ENCODE results near the gene POC1B. TPM values are rescaled to one million over a fixed set of nuclear protein-coding genes. Genes with fewer than 3 reads are reported as not detected.

POC1B gene
- total RNA-seq, 1 donor from 2014 or later, result 22.6 TPM

GRCh38 chr12:89383235-89384049 lies 142.4 kb downstream of the POC1B start:
- Mint-ChIP-seq H3K36me3 (ENCODE audit: low read depth) (no peaks in the 10 kb centered on the region), H3K9me3 (no peaks in the 10 kb centered on the region), H3K4me3 (no peak overlapping the region), H3K27ac (no peak overlapping the region), H3K27me3 (no peaks in the 10 kb centered on the region), H3K4me1 (peaks cover 16% of the 10 kb centered on the region)
- intact Hi-C loops (cut with micrococcal nuclease), result no loop called here
- DNase-seq, result no peak

DNA sequence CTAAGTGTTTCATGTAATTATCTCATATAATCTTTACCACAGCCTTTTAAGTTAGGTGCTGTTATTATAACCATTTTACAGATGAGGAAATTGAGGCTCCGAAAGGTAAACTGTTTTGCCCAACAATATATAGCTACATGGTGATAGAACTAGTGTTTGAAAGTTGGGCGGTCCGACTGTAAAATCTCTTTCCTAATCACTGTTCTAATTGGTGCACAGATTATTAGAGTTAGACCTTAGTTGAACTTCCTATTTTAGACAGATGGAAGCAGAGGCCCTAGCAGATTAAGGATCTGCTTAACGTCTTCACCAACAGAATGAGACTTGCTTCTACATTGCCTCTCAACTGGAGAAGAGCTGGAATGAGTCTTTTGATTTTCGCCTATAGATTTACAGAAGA lies 143.5 kb downstream of the POC1B start:
- intact Hi-C loops (cut with micrococcal nuclease), result no loop called here

DNA sequence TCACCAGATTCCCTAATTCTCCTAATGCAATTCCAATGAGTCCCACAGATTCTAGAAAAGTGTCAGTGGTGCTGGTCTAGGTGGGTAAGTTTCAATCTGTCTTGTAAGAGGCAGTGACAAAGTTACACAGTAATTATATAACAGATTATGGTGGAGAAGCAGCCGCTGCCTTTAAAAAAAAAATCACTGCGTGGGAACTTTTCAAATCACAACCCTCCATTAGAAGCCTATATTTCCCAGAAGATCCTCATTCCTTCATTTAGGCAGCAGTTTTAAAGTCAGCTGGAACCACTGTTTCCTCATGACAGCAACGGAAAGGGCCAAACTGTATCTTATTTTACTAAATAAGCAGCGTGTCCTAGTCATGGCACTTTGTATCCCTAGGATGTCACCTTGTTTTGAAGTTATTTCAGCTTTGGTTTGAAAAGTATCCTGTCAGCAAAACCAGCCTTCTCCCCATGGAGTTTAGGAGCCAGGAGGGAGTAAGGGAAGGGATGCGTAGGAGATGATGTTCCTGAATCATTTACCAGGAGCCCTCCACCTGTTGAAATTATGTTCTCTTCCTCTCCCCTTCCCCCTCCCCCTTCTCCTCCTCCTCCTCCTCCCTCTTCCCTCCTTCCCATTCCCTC lies 145.9 kb downstream of the POC1B start:
- Mint-ChIP-seq H3K27me3 (no peaks in the 10 kb centered on the region), H3K27ac (no peak overlapping the region), H3K9me3 (peaks cover 6% of the 10 kb centered on the region), H3K4me3 (no peak overlapping the region), H3K36me3 (ENCODE audit: low read depth) (peaks cover 4% of the 10 kb centered on the region), H3K4me1 (peaks cover 31% of the 10 kb centered on the region)
- intact Hi-C loops (cut with micrococcal nuclease), result no loop called here
- no peak for DNase-seq

More for the DNA sequence above, 143.5 kb downstream of the POC1B start:
- Mint-ChIP-seq H3K27me3 (no peaks in the 10 kb centered on the region), H3K36me3 (ENCODE audit: low read depth) (peaks cover 4% of the 10 kb centered on the region), H3K27ac (no peak overlapping the region), H3K4me1 (peaks cover 16% of the 10 kb centered on the region), H3K9me3 (no peaks in the 10 kb centered on the region), H3K4me3 (no peak overlapping the region)
- DNase-seq, result no peak

DNA sequence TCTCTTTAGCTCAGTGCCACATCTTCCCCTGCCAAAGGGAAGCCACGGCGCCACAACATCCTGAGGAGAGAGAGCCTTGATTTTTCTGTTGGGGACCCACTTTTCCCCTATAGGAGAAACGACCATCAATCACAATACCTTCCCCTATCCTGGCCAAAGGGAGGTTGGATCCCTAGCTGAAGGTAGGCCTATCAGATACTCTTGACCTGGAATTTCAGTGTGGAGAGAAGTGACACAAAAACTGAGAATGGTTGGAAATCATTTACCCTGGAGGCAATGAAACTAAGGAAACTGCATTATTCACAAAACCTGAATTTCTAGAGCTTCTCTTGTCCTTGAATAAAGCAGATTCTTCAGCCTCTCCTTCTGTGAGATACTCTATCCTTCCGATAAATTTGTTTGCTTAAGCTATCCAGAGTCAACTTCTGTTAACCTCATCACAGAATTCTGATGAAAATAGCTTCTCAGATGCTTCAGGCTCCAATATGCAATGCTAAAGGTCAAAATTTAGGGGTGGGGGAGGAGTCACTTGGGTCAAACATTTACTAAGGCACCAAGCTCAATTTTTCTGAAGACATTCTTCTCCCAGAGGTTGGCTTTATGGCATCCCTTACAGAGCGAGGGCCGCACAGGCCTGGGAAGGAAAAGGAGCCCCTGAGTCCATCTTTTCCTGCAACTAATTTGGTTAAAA lies 146.6 kb downstream of the POC1B start:
- peaks cover 6% of the 10 kb centered on the region for H3K9me3 Mint-ChIP-seq
- H3K4me1 Mint-ChIP-seq, result peaks cover 27% of the 10 kb centered on the region
- H3K36me3 Mint-ChIP-seq (ENCODE audit: low read depth), result peaks cover 4% of the 10 kb centered on the region
- no peaks in the 10 kb centered on the region for H3K27me3 Mint-ChIP-seq
- H3K27ac Mint-ChIP-seq, result no peak overlapping the region
- DNase-seq, result no peak
- intact Hi-C loops (cut with micrococcal nuclease), result no loop called here
- H3K4me3 Mint-ChIP-seq, result no peak overlapping the region

- H3K9me3 Mint-ChIP-seq, result peaks cover 6% of the 10 kb centered on the region
- intact Hi-C loops (cut with micrococcal nuclease), result loop anchor here (1.0 kb wide), 1 partner anchor 23 kb away; no protein-coding TSS in a partner anchor
- H3K27me3 Mint-ChIP-seq, result no peaks in the 10 kb centered on the region
- no peak for DNase-seq
- no peak overlapping the region for H3K4me3 Mint-ChIP-seq
- H3K36me3 Mint-ChIP-seq (ENCODE audit: low read depth), result peaks cover 4% of the 10 kb centered on the region
- peaks cover 26% of the 10 kb centered on the region for H3K4me1 Mint-ChIP-seq
- H3K27ac Mint-ChIP-seq, result no peak overlapping the region
Observed at GRCh38 chr12:89376844-89377243, 149.0 kb downstream of the POC1B start.

DNA sequence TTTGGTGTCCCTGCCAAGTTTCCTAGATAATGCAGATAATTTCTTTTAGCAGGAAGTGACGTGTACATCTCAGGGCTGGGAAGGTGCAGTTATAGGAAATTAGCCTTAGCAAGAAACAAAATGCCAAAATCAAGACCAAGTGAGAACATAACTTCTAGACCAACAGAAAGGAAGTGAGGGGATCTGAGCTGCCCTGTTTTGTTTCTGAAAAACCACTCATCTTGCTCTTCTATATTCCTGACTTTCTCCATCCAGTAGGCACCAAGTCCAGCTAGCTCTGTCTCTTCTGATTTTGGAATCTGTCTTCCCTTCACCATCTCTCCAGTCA lies 149.7 kb downstream of the POC1B start:
- Mint-ChIP-seq H3K4me3 (peak overlapping the region; percentile 9), H3K27me3 (no peaks in the 10 kb centered on the region), H3K9me3 (peaks cover 6% of the 10 kb centered on the region), H3K4me1 (peaks cover 28% of the 10 kb centered on the region), H3K36me3 (ENCODE audit: low read depth) (peaks cover 4% of the 10 kb centered on the region), H3K27ac (peak overlapping the region; percentile 63)
- intact Hi-C loops (cut with micrococcal nuclease), result loop anchor here (1.0 kb wide), 1 partner anchor 22 kb away; no protein-coding TSS in a partner anchor
- DNase-seq, result no peak

GRCh38 chr12:89373763-89374572 lies 151.9 kb downstream of the POC1B start:
- Mint-ChIP-seq H3K4me1 (peaks cover 38% of the 10 kb centered on the region), H3K27me3 (no peaks in the 10 kb centered on the region), H3K4me3 (no peak overlapping the region), H3K36me3 (ENCODE audit: low read depth) (peaks cover 6% of the 10 kb centered on the region), H3K27ac (no peak overlapping the region), H3K9me3 (peaks cover 6% of the 10 kb centered on the region)
- intact Hi-C loops (cut with micrococcal nuclease), result no loop called here
- no peak for DNase-seq

DNA sequence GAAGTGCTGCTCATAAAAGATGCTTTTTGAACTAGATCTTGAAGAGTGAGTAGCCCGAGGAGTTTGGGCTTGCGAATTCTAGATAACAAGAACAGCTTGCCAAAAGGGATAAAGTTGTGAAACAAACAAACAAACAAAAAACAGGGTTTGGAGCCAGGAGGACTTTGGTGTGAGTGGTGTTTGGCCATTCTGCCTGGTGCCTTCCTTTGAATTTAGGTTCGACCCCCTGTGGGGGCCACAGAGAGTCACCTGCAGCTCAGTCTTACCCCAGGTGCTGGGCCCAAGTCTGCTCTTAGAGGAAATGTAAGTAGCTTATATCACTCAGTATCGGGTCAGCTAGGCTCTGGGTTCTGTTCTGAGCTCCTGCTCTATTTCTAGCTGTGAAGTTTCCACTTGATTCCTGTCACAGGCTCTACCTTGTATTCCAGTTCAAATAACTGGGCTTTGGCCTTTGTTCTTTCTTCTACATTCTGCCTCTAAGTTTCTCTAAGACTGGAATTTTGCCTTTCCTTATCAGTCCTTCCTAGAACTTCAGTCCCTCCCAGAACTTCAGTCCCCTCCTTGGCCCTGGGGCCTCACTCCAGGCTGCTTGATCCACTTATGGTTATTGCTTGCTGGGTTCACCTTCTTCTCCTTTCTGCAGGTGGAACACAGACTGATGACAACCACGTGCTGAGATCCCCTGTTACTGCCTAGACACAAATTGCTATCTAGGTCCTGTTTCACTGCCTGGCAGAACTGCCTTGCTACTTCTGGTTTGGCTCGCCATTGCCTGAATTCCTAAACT lies 153.1 kb downstream of the POC1B start:
- Mint-ChIP-seq H3K27ac (no peak overlapping the region), H3K36me3 (ENCODE audit: low read depth) (peaks cover 4% of the 10 kb centered on the region), H3K4me3 (no peak overlapping the region), H3K27me3 (no peaks in the 10 kb centered on the region), H3K4me1 (peaks cover 35% of the 10 kb centered on the region), H3K9me3 (peaks cover 6% of the 10 kb centered on the region)
- no peak for DNase-seq
- intact Hi-C loops (cut with micrococcal nuclease), result no loop called here

- intact Hi-C loops (cut with micrococcal nuclease), result no loop called here
- H3K27me3 Mint-ChIP-seq, result peaks cover under 1% of the 10 kb centered on the region
- DNase-seq, result no peak
- H3K9me3 Mint-ChIP-seq, result no peaks in the 10 kb centered on the region
- H3K36me3 Mint-ChIP-seq (ENCODE audit: low read depth), result peaks cover 2% of the 10 kb centered on the region
- H3K4me1 Mint-ChIP-seq, result peaks cover 24% of the 10 kb centered on the region
- no peak overlapping the region for H3K4me3 Mint-ChIP-seq
- H3K27ac Mint-ChIP-seq, result no peak overlapping the region
Observed at GRCh38 chr12:89370850-89371249, 155.0 kb downstream of the POC1B start.

- Mint-ChIP-seq H3K27me3 (peaks cover 2% of the 10 kb centered on the region), H3K27ac (no peak overlapping the region), H3K9me3 (no peaks in the 10 kb centered on the region), H3K4me3 (no peak overlapping the region), H3K4me1 (peaks cover 19% of the 10 kb centered on the region), H3K36me3 (ENCODE audit: low read depth) (peaks cover 2% of the 10 kb centered on the region)
- no peak for DNase-seq
- intact Hi-C loops (cut with micrococcal nuclease), result no loop called here
Observed at GRCh38 chr12:89370421-89370831, 155.4 kb downstream of the POC1B start.

Measured in activated CD4-positive, alpha-beta T cell treated with anti-CD3 and anti-CD28 coated beads, Interleukin-2, amount 10 ng/mL, durations not matched to agents 24 days and 14 days (primary cell).